HepG2 (cell line): ENCODE measurements around the gene DHTKD1. TPM values are rescaled to one million over a fixed set of nuclear protein-coding genes. Genes with fewer than 3 reads are reported as not detected.

Source experiments
- ASH2L ChIP-seq: fragments of 300-600, 200-600 bp; sonication (generic); IDR thresholded peaks from 2 replicates; pipeline ENCODE4 v1.7.0; 2017; ENCODE audit warnings: low read depth, mild to moderate bottlenecking, moderate library complexity, mixed read lengths, low read length; ENCODE audit not compliant: insufficient read length
- ATF1 ChIP-seq: IDR thresholded peaks from 2 replicates; pipeline ENCODE4 v1.6.1; 2016; ENCODE audit warnings: mild to moderate bottlenecking, control low read depth
- CCDC6 ChIP-seq: sonication (generic); formaldehyde crosslinking; IDR thresholded peaks from 2 replicates; pipeline ENCODE4 v1.8.1; 2022; ENCODE audit warnings: mild to moderate bottlenecking, missing genetic modification reagents, moderate library complexity
- DNMT1 ChIP-seq: sonication (generic); formaldehyde crosslinking; IDR thresholded peaks from 2 replicates; pipeline ENCODE4 v1.5.1; 2020; ENCODE audit warnings: mild to moderate bottlenecking, missing genetic modification reagents
- FOXA1 ChIP-seq, 2 experiments: fragments of 450-650 bp in 1 of 2; sonication (generic) in 1 of 2; formaldehyde crosslinking in 1 of 2; IDR thresholded peaks; 2 replicates each; pipeline versions ENCODE4 v1.4.0 to v1.6.1; 2016 to 2020; ENCODE audit warnings: missing genetic modification reagents in 1 of 2
- FOXA3 ChIP-seq: IDR thresholded peaks from 2 replicates; pipeline ENCODE4 v1.6.1; 2016; ENCODE audit warnings: missing genetic modification reagents, missing compliant biosample characterization
- GZF1 ChIP-seq: sonication (generic); formaldehyde crosslinking; IDR thresholded peaks from 2 replicates; pipeline ENCODE4 v1.5.1; 2020; ENCODE audit warnings: mild to moderate bottlenecking, missing genetic modification reagents
- HNRNPLL ChIP-seq: fragments of 200-400 bp; formaldehyde crosslinking; IDR thresholded peaks from 2 replicates; pipeline ENCODE4 v1.6.1; 2017; ENCODE audit warnings: mild to moderate bottlenecking, low read depth, low read length; ENCODE audit not compliant: poor library complexity, severe bottlenecking
- KDM5A ChIP-seq: fragments of 200-600 bp; sonication (generic); IDR thresholded peaks from 2 replicates; pipeline ENCODE4 v1.7.0; 2018; ENCODE audit warnings: antibody characterized with exemption, mild to moderate bottlenecking, low read length, borderline replicate concordance
- KMT2B ChIP-seq: IDR thresholded peaks from 2 replicates; pipeline ENCODE4 v1.6.1; 2016; ENCODE audit warnings: missing genetic modification reagents, missing compliant biosample characterization
- MEF2D ChIP-seq: sonication (generic); formaldehyde crosslinking; IDR thresholded peaks from 2 replicates; pipeline ENCODE4 v1.5.1; 2020; ENCODE audit warnings: mild to moderate bottlenecking, missing genetic modification reagents
- PITX1 ChIP-seq: sonication (generic); formaldehyde crosslinking; IDR thresholded peaks from 2 replicates; pipeline ENCODE4 v1.5.1; 2020; ENCODE audit warnings: mild to moderate bottlenecking, missing genetic modification reagents
- RFXAP ChIP-seq: sonication (generic); formaldehyde crosslinking; IDR thresholded peaks from 2 replicates; pipeline ENCODE4 v1.4.0; 2020; ENCODE audit warnings: missing genetic modification reagents, borderline replicate concordance
- SMC3 ChIP-seq: IDR thresholded peaks from 2 replicates; pipeline ENCODE4 v1.6.1; 2011; ENCODE audit warnings: low read length, improper control_type of control experiment
- STAG1 ChIP-seq: sonication (generic); formaldehyde crosslinking; IDR thresholded peaks from 2 replicates; pipeline ENCODE4 v1.4.0; 2020; ENCODE audit warnings: missing genetic modification reagents
- ZFY ChIP-seq: sonication (generic); formaldehyde crosslinking; IDR thresholded peaks from 2 replicates; pipeline ENCODE4 v1.4.0; 2020; ENCODE audit warnings: missing genetic modification reagents
- ZNF234 ChIP-seq: sonication (generic); formaldehyde crosslinking; conservative IDR thresholded peaks from 2 replicates; pipeline ENCODE4 v1.5.1; 2020; ENCODE audit warnings: mild to moderate bottlenecking, missing genetic modification reagents
- ZNF383 ChIP-seq: sonication (generic); formaldehyde crosslinking; IDR thresholded peaks from 2 replicates; pipeline ENCODE4 v1.4.0; 2020; ENCODE audit warnings: missing genetic modification reagents, mild to moderate bottlenecking, borderline replicate concordance
- ZNF441 ChIP-seq: sonication (generic); formaldehyde crosslinking; IDR thresholded peaks from 2 replicates; pipeline ENCODE4 v1.7.0; 2021; ENCODE audit warnings: missing genetic modification reagents, borderline replicate concordance
- ZNF772 ChIP-seq: sonication (generic); formaldehyde crosslinking; IDR thresholded peaks from 2 replicates; pipeline ENCODE4 v1.5.0; 2020; ENCODE audit warnings: mild to moderate bottlenecking, missing genetic modification reagents
- ZNF878 ChIP-seq: sonication (generic); formaldehyde crosslinking; IDR thresholded peaks from 2 replicates; pipeline ENCODE4 v1.8.1; 2023; ENCODE audit warnings: mild to moderate bottlenecking, missing genetic modification reagents, moderate library complexity
- polyA plus RNA-seq, 8 experiments: library from polyadenylated mRNA; depleted of rRNA in 3 of 8; stranded (reverse) in 7 of 8; unstranded in 1 of 8; fragments of >200 nt; fragmentation: Illumina TruSeq in 4 of 8; extraction: Trizol in 4 of 8; gene quantifications; 2 replicates each; pipeline versions ENCODE4 v1.2.1 to v1.2.3, GENCODE V29; 2011 to 2016; ENCODE audit warnings: low read depth in 4 of 8, missing spikeins in 1 of 8, mixed read lengths in 1 of 8; ENCODE audit not compliant: insufficient read depth in 1 of 8
- total RNA-seq, 5 experiments: library from RNA; depleted of rRNA; stranded (reverse); fragments of >200 nt; fragmentation: Illumina TruSeq; extraction: Trizol; gene quantifications; 2 replicates each; pipeline ENCODE4 v1.2.3, GENCODE V29; 2016; ENCODE audit warnings: low read depth in 1 of 5
- TF ChIP-seq, protein P1 (sequence below): sonication (generic); formaldehyde crosslinking; conservative IDR thresholded peaks from 2 replicates; pipeline ENCODE4 v1.8.0; 2022; ENCODE audit warnings: mild to moderate bottlenecking, moderate library complexity, missing genetic modification reagents
- TF ChIP-seq, protein P2 (sequence below): IDR thresholded peaks from 2 replicates; pipeline ENCODE4 v1.6.1; 2016; ENCODE audit warnings: missing genetic modification reagents, missing compliant biosample characterization
- TF ChIP-seq, protein P3 (sequence below): sonication (generic); formaldehyde crosslinking; IDR thresholded peaks from 2 replicates; pipeline ENCODE4; 2020; ENCODE audit warnings: missing genetic modification reagents, mild to moderate bottlenecking, borderline replicate concordance

Gene DHTKD1
- total and polyA plus RNA-seq, 2 of the 13 experiments (the other 11 are each of a cell fraction or from before 2014, with no cell fraction given): 9.6 to 14.1 TPM

DNA sequence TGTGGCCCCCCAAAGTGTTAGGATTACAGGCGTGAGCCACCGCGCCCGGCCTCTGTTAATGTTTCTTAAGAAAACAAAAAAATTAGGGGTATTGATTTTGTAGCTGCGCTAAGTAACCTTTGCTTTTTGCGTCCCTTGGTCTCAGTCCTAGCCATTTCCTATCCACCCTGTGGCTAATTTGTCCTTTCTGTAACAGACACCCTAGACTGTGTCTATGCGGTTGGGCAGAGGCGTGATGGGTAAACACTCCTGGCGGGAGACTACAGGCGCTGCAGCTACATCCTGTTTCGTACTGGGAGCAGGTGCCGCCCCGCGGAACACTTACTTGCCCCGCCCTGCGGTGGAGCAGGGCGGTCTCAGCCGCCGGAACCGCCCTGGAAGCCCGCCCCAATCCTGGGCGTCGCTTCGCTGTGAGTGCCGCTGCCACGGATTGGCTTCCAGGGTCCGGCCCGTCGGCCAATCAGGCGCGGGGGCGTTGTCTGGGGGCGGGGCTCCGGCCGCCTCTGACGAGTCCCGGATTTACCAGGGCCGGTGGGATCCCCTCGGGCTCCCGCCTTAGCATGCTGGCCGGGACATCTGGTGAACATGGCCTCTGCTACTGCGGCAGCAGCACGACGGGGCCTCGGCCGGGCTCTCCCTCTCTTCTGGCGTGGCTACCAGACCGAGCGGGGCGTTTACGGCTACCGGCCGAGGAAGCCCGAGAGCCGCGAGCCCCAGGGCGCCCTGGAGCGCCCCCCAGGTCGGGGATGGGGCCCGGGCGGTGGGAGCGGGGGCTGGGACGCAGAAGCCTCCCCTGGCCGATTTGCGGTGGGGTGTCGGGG, at the start of gene DHTKD1 (continued):
- TF ChIP-seq, protein P1, sequence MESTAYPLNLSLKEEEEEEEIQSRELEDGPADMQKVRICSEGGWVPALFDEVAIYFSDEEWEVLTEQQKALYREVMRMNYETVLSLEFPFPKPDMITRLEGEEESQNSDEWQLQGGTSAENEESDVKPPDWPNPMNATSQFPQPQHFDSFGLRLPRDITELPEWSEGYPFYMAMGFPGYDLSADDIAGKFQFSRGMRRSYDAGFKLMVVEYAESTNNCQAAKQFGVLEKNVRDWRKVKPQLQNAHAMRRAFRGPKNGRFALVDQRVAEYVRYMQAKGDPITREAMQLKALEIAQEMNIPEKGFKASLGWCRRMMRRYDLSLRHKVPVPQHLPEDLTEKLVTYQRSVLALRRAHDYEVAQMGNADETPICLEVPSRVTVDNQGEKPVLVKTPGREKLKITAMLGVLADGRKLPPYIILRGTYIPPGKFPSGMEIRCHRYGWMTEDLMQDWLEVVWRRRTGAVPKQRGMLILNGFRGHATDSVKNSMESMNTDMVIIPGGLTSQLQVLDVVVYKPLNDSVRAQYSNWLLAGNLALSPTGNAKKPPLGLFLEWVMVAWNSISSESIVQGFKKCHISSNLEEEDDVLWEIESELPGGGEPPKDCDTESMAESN (CRISPR knock-in tag): peak; percentile 94
- peak; percentile 48; the same call in 1 of the 2 replicates for TF ChIP-seq ZNF441
- TF ChIP-seq, protein P2, sequence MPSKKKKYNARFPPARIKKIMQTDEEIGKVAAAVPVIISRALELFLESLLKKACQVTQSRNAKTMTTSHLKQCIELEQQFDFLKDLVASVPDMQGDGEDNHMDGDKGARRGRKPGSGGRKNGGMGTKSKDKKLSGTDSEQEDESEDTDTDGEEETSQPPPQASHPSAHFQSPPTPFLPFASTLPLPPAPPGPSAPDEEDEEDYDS (CRISPR knock-in tag): peak; percentile 54; the same call in 1 of the 2 replicates
- no peak for TF ChIP-seq DNMT1 (CRISPR knock-in tag)
- no peak; the same call in 1 of the 2 replicates for TF ChIP-seq FOXA1 (IDR thresholded peaks at IDR 0.05)
- TF ChIP-seq FOXA1 (CRISPR knock-in tag; IDR thresholded peaks at IDR 0.05): peak; percentile 89
- peak; percentile 31; the same call in 1 of the 2 replicates for TF ChIP-seq ZNF234
- peak; percentile 85 for TF ChIP-seq HNRNPLL
- TF ChIP-seq ZFY (CRISPR knock-in tag): peak; percentile 72
- TF ChIP-seq RFXAP (CRISPR knock-in tag): peak; percentile 39; the same call in 1 of the 2 replicates
- TF ChIP-seq KMT2B (CRISPR knock-in tag): peak; percentile 69
- TF ChIP-seq GZF1 (CRISPR knock-in tag): no peak
- peak; percentile 51 for TF ChIP-seq ASH2L
- peak; percentile 81; the same call in 1 of the 2 replicates for TF ChIP-seq ZNF878 (CRISPR knock-in tag)
- TF ChIP-seq, protein P3, sequence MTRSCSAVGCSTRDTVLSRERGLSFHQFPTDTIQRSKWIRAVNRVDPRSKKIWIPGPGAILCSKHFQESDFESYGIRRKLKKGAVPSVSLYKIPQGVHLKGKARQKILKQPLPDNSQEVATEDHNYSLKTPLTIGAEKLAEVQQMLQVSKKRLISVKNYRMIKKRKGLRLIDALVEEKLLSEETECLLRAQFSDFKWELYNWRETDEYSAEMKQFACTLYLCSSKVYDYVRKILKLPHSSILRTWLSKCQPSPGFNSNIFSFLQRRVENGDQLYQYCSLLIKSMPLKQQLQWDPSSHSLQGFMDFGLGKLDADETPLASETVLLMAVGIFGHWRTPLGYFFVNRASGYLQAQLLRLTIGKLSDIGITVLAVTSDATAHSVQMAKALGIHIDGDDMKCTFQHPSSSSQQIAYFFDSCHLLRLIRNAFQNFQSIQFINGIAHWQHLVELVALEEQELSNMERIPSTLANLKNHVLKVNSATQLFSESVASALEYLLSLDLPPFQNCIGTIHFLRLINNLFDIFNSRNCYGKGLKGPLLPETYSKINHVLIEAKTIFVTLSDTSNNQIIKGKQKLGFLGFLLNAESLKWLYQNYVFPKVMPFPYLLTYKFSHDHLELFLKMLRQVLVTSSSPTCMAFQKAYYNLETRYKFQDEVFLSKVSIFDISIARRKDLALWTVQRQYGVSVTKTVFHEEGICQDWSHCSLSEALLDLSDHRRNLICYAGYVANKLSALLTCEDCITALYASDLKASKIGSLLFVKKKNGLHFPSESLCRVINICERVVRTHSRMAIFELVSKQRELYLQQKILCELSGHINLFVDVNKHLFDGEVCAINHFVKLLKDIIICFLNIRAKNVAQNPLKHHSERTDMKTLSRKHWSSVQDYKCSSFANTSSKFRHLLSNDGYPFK: peak; percentile 81; the same call in 1 of the 2 replicates
- TF ChIP-seq PITX1 (CRISPR knock-in tag): peak; percentile 59
- peak; percentile 80 for TF ChIP-seq FOXA3 (CRISPR knock-in tag)
- TF ChIP-seq CCDC6 (CRISPR knock-in tag): peak; percentile 45
- TF ChIP-seq ZNF772 (CRISPR knock-in tag): peak; percentile 23; the same call in 1 of the 2 replicates
- TF ChIP-seq ZNF383 (CRISPR knock-in tag): no peak
- TF ChIP-seq STAG1: 0 out of 2 replicates have a peak, but pooled peaks have one; percentile 1
- TF ChIP-seq KDM5A: 0 out of 2 replicates have a peak, but pooled peaks have one; percentile 24
- peak; percentile 42; the same call in 1 of the 2 replicates for TF ChIP-seq ATF1 (CRISPR knock-in tag)
- no peak for TF ChIP-seq SMC3
- peak; percentile 20; the same call in 1 of the 2 replicates for TF ChIP-seq MEF2D (CRISPR knock-in tag)
